Smooth muscle cell (in vitro differentiated cells): ENCODE measurements around the gene HHIPL1. TPM values are rescaled to one million over a fixed set of nuclear protein-coding genes. Genes with fewer than 3 reads are reported as not detected.

Source experiments
- DNase-seq: peaks from one replicate; lab custom pipeline; 2025; ENCODE audit not compliant: unreplicated experiment; lab: John Stamatoyannopoulos, UW
- H2AFZ ChIP-seq: fragments of 200-600 bp; sonication (generic); 2 replicates; pipeline ENCODE4 v1.6.0; 2016; ENCODE audit warnings: antibody characterized with exemption, low read depth, mild to moderate bottlenecking
- H3F3A ChIP-seq: fragments of 200-600 bp; sonication (generic); 2 replicates; pipeline ENCODE4 v1.6.0; 2017; ENCODE audit warnings: antibody characterized with exemption, low read depth
- H3K27ac ChIP-seq: fragments of 200-600 bp; sonication (generic); 2 replicates; pipeline ENCODE4 v1.5.1; 2016; ENCODE audit warnings: low read depth, mild to moderate bottlenecking
- H3K27me3 ChIP-seq: fragments of 200-600 bp; sonication (generic); 2 replicates; pipeline ENCODE4 v1.6.1; 2016; ENCODE audit warnings: low read depth, mild to moderate bottlenecking
- H3K36me3 ChIP-seq: fragments of 200-600 bp; sonication (generic); 2 replicates; pipeline ENCODE4 v1.5.1; 2016; ENCODE audit warnings: low read depth
- H3K4me1 ChIP-seq: fragments of 200-600 bp; sonication (generic); 2 replicates; pipeline ENCODE4 v1.5.1; 2016; ENCODE audit warnings: low read depth
- H3K4me2 ChIP-seq: fragments of 200-600 bp; sonication (generic); 2 replicates; pipeline ENCODE4 v1.6.0; 2016; ENCODE audit warnings: mild to moderate bottlenecking
- H3K4me3 ChIP-seq: fragments of 200-600 bp; sonication (generic); 2 replicates; pipeline ENCODE4 v1.5.1; 2016; ENCODE audit warnings: mild to moderate bottlenecking
- H3K79me2 ChIP-seq: fragments of 200-600 bp; sonication (generic); 2 replicates; pipeline ENCODE4 v1.6.0; 2016; ENCODE audit warnings: low read depth, mild to moderate bottlenecking
- H3K9ac ChIP-seq: fragments of 200-600 bp; sonication (generic); 2 replicates; pipeline ENCODE4 v1.6.0; 2016; ENCODE audit warnings: low read depth
- H3K9me3 ChIP-seq: fragments of 200-600 bp; sonication (generic); replicated peaks from 2 replicates; pipeline ENCODE4 v1.5.1; 2016; ENCODE audit warnings: low read depth
- H4K20me1 ChIP-seq: fragments of 200-600 bp; sonication (generic); 2 replicates; pipeline ENCODE4 v1.6.0; 2016; ENCODE audit warnings: low read depth
- CTCF ChIP-seq: fragments of 200-600 bp; sonication (generic); IDR thresholded peaks from 2 replicates; pipeline ENCODE4 v1.5.1; 2017; ENCODE audit warnings: borderline replicate concordance, mild to moderate bottlenecking, antibody characterized with exemption; ENCODE audit not compliant: insufficient read depth, poor library complexity, severe bottlenecking
- WGBS: methylation state at CpG from one replicate; pipeline ENCODE4 v1.1.7; 2016; ENCODE audit warnings: low lambda C conversion rate; 5-methylcytosine and 5-hydroxymethylcytosine counted together
- polyA plus RNA-seq: library from polyadenylated mRNA; unstranded; fragments of >200 nt; fragmentation: Nextera tagmentation; extraction: Ambion mirVana; gene quantifications from 2 replicates; pipeline ENCODE4 v1.2.1, GENCODE V29; 2016
- total RNA-seq: library from RNA; depleted of rRNA; stranded (reverse); fragments of >200 nt; gene quantifications from 2 replicates; pipeline ENCODE4 v1.2.3, GENCODE V29; 2014

Gene HHIPL1
- total and polyA plus RNA-seq, 2 experiments from 2014 or later = 9.6 to 11.9 TPM

- Histone ChIP-seq H3K9me3 (peaks cover 9% of the 10 kb centered on the region), H3K4me3 (no peak overlapping the region), H3K4me1 (no peaks in the 10 kb centered on the region), H4K20me1 (no peaks in the 10 kb centered on the region), H3K36me3 (no peaks in the 10 kb centered on the region), H3K4me2 (no peak overlapping the region), H3K9ac (no peak overlapping the region), H3K27ac (no peak overlapping the region), H2AFZ (no peak overlapping the region), H3F3A (no peaks in the 10 kb centered on the region), H3K27me3 (no peaks in the 10 kb centered on the region), H3K79me2 (no peaks in the 10 kb centered on the region)
- no peak for DNase-seq
- TF ChIP-seq CTCF = no peak
Observed at GRCh38 chr14:99702115-99702514, 57.2 kb downstream of the HHIPL1 start.

- no peak for DNase-seq
- H3F3A ChIP-seq = no peaks in the 10 kb centered on the region
- H3K4me2 ChIP-seq = no peak overlapping the region
- no peaks in the 10 kb centered on the region for H4K20me1 ChIP-seq
- H3K36me3 ChIP-seq = no peaks in the 10 kb centered on the region
- no peak for TF ChIP-seq CTCF
- H3K79me2 ChIP-seq = no peaks in the 10 kb centered on the region
- H3K27me3 ChIP-seq = no peaks in the 10 kb centered on the region
- H3K9ac ChIP-seq = no peak overlapping the region
- H3K4me3 ChIP-seq = no peak overlapping the region
- H3K9me3 ChIP-seq = peaks cover 9% of the 10 kb centered on the region
- no peak overlapping the region for H2AFZ ChIP-seq
- no peaks in the 10 kb centered on the region for H3K4me1 ChIP-seq
- no peak overlapping the region for H3K27ac ChIP-seq
- 96% methylated on average over 3 of the region's 3 CpGs for WGBS
Observed at GRCh38 chr14:99703381-99703780, 58.5 kb downstream of the HHIPL1 start.

GRCh38 chr14:99704037-99704436 lies 59.1 kb downstream of the HHIPL1 start:
- no peaks in the 10 kb centered on the region for H4K20me1 ChIP-seq
- H3F3A ChIP-seq = no peaks in the 10 kb centered on the region
- no peak overlapping the region for H2AFZ ChIP-seq
- no peak for TF ChIP-seq CTCF
- H3K4me1 ChIP-seq = no peaks in the 10 kb centered on the region
- H3K27ac ChIP-seq = no peak overlapping the region
- WGBS = 97% methylated on average over 2 of the region's 2 CpGs
- H3K9me3 ChIP-seq = peaks cover 9% of the 10 kb centered on the region
- H3K27me3 ChIP-seq = no peaks in the 10 kb centered on the region
- no peak overlapping the region for H3K9ac ChIP-seq
- H3K36me3 ChIP-seq = no peaks in the 10 kb centered on the region
- no peak for DNase-seq
- no peak overlapping the region for H3K4me3 ChIP-seq
- no peaks in the 10 kb centered on the region for H3K79me2 ChIP-seq
- H3K4me2 ChIP-seq = no peak overlapping the region

- TF ChIP-seq CTCF = no peak
Observed at GRCh38 chr14:99706107-99706900, 61.4 kb downstream of the HHIPL1 start.

More at GRCh38 chr14:99706107-99706900, 61.4 kb downstream of the HHIPL1 start:
- no peaks in the 10 kb centered on the region for H3K36me3 ChIP-seq
- no peak for DNase-seq
- H3F3A ChIP-seq = no peaks in the 10 kb centered on the region
- H3K4me3 ChIP-seq = no peak overlapping the region
- H3K79me2 ChIP-seq = no peaks in the 10 kb centered on the region
- H3K4me1 ChIP-seq = no peaks in the 10 kb centered on the region
- H3K9me3 ChIP-seq = peaks cover 9% of the 10 kb centered on the region
- H3K27me3 ChIP-seq = no peaks in the 10 kb centered on the region
- H4K20me1 ChIP-seq = no peaks in the 10 kb centered on the region
- H3K4me2 ChIP-seq = no peak overlapping the region
- no peak overlapping the region for H3K27ac ChIP-seq
- H2AFZ ChIP-seq = no peak overlapping the region
- 80% methylated on average over 8 of the region's 8 CpGs for WGBS
- no peak overlapping the region for H3K9ac ChIP-seq
